Activated T-helper 2 cell treated with anti-CD3 and anti-CD28 coated beads, Interferon-gamma antibody, Interleukin-2, Interleukin-4, amounts not matched to agents 10 μg/mL and 5 μg/mL and 100 μg/mL, durations not matched to agents 14 hours and 24 hours and 36 hours (primary cell): ENCODE measurements around the gene ABTB1. TPM values are rescaled to one million over a fixed set of nuclear protein-coding genes. Genes with fewer than 3 reads are reported as not detected.
A peak's percentile ranks its signal among the peaks of the same experiment; 100 is the strongest.

Experiments used
- DNase-seq: peaks from one replicate; pipeline ENCODE4 v3.0.0; 2021; ENCODE audit warnings: low spot score
- H3K27ac Mint-ChIP-seq: one replicate; pipeline ENCODE4 v1.8.0; 2021; ENCODE audit warnings: mixed read lengths
- H3K27me3 Mint-ChIP-seq: one replicate; pipeline ENCODE4 v1.8.0; 2021; ENCODE audit warnings: low read depth, mixed read lengths
- H3K36me3 Mint-ChIP-seq: one replicate; pipeline ENCODE4 v1.8.0; 2021; ENCODE audit warnings: low read depth, mixed read lengths
- H3K4me1 Mint-ChIP-seq: one replicate; pipeline ENCODE4 v1.8.0; 2021; ENCODE audit warnings: low read depth, mixed read lengths
- H3K4me3 Mint-ChIP-seq: one replicate; pipeline ENCODE4 v1.8.0; 2021; ENCODE audit warnings: low read depth, mild to moderate bottlenecking, moderate library complexity, mixed read lengths
- H3K9me3 Mint-ChIP-seq: one replicate; pipeline ENCODE4 v1.8.0; 2021; ENCODE audit warnings: mixed read lengths
- intact Hi-C: fragments of 100-400 bp; cut with micrococcal nuclease; formaldehyde crosslinking; loops from one replicate; pipeline ENCODE4 v1.15.1; 2023
- total RNA-seq: library from RNA; stranded (reverse); gene quantifications from 2 replicates; pipeline ENCODE4 v1.2.3, GENCODE V29; 2022

ABTB1 gene
- total RNA-seq, 1 donor from 2014 or later, result 11.7 TPM

DNA sequence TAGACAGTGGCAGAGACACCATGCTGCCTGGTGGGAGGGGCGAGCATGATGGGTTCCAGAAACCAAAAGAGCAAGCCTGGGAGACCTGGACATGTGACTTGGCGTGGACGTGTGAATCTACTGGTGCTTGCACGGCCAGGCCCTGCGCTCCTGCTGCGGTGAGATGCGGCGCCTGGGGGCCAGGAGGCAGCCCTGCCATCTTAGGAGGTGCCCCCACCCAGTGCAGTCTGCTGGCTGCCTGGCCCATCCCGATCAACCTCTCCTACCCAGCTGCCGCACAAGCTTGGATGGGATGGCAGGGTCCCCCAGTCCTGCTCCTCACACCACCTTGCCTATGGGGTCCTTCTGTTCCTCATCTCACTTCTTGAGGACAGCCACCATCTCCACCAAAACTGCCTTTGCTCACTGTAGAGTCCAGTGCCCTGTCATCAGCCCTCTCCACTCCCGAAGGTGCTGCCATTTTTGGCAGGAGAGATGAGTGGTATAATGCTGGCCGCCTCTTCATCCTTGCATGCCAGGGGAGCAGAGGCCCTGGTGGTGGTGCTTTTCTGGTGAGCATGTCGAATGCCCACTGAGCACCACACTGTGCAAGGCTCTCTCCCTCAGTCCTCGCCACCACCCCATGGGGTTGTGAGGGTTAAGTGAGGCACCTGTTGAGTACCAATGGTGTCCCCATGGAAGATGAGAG lies 3.1 kb upstream of the ABTB1 start:
- H3K27ac Mint-ChIP-seq, result no peak overlapping the region
- intact Hi-C loops, result loop anchor here (5.0 kb wide), 1 partner anchor 383 kb away; the partner anchor contains the start of gene SEC61A1
- peak overlapping the region; percentile 6 for H3K4me3 Mint-ChIP-seq

DNA sequence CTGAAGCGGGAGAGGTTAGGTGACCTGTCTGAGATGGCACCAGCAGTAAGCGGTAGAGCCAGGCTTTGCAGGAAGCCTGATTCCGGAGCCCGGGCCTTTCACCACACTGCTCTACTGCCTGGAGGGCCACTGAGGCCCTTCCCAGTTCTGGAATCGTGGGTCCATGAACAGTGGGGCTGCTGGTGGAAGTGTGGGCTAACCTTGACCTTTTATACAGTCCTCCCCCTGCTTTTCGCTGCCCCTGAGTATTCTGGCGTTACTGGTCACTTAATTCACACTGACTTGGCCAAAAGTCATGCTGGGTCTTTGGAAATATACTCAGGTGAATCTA lies 2.6 kb upstream of the ABTB1 start:
- H3K4me1 Mint-ChIP-seq, result peaks cover 13% of the 10 kb centered on the region

More for the DNA sequence above, 3.1 kb upstream of the ABTB1 start:
- peaks cover 4% of the 10 kb centered on the region for H3K27me3 Mint-ChIP-seq
- no peaks in the 10 kb centered on the region for H3K9me3 Mint-ChIP-seq
- no peak for DNase-seq
- H3K36me3 Mint-ChIP-seq, result no peaks in the 10 kb centered on the region
- peaks cover 12% of the 10 kb centered on the region for H3K4me1 Mint-ChIP-seq

DNA sequence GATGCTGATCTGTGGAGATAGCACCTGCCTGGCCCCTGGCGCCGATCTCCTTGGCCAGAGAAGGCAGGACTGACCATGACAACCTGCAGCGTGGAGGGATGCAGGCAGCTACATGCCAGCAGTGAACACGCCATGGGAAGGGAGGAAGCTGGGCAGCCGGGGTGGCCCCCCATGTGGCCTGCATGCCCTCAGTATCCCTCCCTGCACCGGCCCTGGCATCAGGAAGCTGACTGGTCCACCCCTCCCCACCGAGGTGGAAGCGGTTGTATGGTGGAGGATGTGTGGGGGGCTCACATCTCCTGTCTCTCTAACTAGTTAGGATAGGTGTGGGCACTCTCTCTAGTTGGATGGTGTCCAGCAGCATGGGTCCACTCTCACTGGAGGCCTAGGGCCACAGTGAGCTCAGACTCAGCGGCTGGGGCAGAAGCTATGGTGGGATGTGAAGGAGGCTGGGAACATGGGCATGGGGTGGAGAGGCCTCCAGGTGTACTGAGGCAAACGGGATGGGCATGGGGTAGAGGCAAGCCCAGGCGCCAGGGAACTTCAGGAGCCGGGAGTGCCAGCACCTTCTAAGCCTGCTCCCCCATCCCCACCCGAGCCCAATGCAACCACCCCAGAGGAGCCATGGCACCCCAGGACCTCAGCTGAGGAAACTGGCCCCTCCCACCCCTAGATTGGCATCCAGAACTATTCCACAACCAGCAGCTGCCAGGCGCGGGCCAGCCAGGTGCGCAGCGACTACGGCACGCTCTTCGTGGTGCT lies 1.8 kb upstream of the ABTB1 start:
- H3K4me1 Mint-ChIP-seq, result peaks cover 13% of the 10 kb centered on the region
- peak overlapping the region; percentile 93 for H3K4me3 Mint-ChIP-seq
- no peaks in the 10 kb centered on the region for H3K27me3 Mint-ChIP-seq
- H3K9me3 Mint-ChIP-seq, result no peaks in the 10 kb centered on the region
- no peak for DNase-seq
- peak overlapping the region; percentile 47 for H3K27ac Mint-ChIP-seq
- H3K36me3 Mint-ChIP-seq, result no peaks in the 10 kb centered on the region
- intact Hi-C loops, result loop anchor here (5.0 kb wide), 1 partner anchor 381 kb away; the partner anchor contains the start of gene SEC61A1

More for the DNA sequence above, 2.6 kb upstream of the ABTB1 start:
- H3K27me3 Mint-ChIP-seq, result peaks cover 4% of the 10 kb centered on the region
- no peak overlapping the region for H3K27ac Mint-ChIP-seq
- H3K4me3 Mint-ChIP-seq, result peak overlapping the region; percentile 58
- H3K9me3 Mint-ChIP-seq, result no peaks in the 10 kb centered on the region
- H3K36me3 Mint-ChIP-seq, result no peaks in the 10 kb centered on the region
- no peak for DNase-seq
- intact Hi-C loops, result loop anchor here (5.0 kb wide), 1 partner anchor 382 kb away; the partner anchor contains the start of gene SEC61A1

DNA sequence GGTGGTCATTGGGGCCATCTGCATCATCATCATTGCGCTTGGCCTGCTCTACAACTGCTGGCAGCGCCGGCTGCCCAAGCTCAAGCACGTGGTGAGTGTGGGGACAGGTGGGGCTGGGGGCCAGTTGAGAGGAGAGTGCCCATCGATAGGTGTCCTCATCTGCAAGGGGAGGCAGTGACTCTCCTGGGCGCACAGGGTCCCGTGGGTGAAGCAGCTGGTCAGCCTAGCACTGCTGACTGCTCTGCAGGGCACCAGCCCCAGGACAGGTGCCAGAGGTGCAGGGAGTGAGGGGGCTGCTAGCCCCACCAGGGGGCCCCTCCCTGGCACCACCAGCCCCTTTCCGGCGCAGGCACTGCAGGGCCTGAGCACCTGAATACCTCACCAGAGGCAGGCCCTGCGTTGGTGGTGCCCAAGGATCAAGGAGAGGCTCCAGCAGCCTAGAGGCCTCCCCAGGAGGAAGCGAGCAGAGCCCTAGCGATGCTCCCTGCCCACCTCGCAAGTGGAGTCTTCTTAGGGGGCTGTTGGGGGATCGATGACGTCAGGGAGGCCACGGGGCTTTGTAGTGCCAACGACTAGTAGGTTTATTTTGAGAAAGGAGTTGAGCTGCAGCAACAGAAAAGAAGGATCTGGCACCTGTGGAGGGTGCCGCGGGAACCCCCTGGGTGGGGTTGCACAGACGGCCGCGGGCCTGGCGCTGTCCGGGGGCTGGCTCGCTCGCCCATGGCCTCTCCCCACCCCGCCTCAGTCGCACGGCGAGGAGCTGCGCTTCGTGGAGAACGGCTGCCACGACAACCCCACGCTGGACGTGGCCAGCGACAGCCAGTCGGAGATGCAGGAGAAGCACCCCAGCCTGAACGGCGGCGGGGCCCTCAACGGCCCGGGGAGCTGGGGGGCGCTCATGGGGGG lies 976 bp upstream of the ABTB1 start:
- H3K4me3 Mint-ChIP-seq, result peak overlapping the region; percentile 93
- no peaks in the 10 kb centered on the region for H3K36me3 Mint-ChIP-seq
- H3K27ac Mint-ChIP-seq, result peak overlapping the region; percentile 97
- DNase-seq, result no peak
- no peaks in the 10 kb centered on the region for H3K27me3 Mint-ChIP-seq
- no peaks in the 10 kb centered on the region for H3K9me3 Mint-ChIP-seq
- H3K4me1 Mint-ChIP-seq, result peaks cover 13% of the 10 kb centered on the region
- intact Hi-C loops, result loop anchor here (2.0 to 5.0 kb wide), 2 partner anchors 73 to 381 kb away; partner anchors contain the start of genes MCM2 and SEC61A1

DNA sequence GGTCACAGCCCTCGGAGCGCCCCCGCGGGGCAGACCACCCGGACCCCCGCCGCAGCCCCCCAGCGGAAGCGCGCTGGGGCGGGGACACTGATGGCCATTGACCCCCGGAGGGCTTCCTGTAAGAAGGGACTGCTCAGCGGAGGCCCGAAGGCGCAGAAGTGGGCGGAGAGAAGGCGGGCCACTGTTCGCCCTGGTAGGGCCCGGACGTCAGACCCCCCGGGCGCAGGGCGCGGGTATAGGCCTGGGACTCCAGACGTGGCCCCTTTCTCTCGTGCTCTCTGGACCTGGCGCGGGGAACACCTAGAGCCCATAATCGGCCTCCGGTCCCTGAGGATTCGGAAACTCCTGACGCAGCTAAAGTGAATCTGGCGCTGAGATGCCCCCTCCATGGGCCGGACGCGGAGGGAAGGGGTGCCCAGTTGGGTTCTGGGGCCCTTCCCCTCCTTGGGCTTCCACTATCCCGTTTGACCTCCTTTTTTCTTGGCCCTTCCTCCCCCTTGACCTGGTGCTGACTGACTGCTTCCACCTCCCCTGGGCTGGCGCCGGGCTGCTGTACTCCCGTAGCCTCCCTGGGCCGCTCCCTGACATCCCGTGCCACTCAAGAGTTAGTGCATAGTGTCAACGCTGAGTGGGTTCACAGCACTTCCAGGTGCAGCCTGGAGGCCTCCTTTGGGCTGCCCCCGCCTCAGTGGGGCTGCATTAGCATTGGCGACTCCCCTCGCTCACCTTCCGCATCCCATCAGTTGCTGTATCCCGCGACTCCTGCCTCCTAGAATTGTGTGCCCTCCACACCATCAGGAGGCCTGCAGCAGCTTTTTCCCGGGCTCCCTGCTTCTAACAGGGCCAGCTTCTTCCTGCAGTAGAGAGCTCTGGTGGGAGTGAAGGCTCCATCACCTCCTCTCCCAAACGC lies 694 bp downstream of the ABTB1 start:
- Mint-ChIP-seq H3K27me3 (no peaks in the 10 kb centered on the region), H3K4me1 (peaks cover 13% of the 10 kb centered on the region), H3K36me3 (no peaks in the 10 kb centered on the region)

DNA sequence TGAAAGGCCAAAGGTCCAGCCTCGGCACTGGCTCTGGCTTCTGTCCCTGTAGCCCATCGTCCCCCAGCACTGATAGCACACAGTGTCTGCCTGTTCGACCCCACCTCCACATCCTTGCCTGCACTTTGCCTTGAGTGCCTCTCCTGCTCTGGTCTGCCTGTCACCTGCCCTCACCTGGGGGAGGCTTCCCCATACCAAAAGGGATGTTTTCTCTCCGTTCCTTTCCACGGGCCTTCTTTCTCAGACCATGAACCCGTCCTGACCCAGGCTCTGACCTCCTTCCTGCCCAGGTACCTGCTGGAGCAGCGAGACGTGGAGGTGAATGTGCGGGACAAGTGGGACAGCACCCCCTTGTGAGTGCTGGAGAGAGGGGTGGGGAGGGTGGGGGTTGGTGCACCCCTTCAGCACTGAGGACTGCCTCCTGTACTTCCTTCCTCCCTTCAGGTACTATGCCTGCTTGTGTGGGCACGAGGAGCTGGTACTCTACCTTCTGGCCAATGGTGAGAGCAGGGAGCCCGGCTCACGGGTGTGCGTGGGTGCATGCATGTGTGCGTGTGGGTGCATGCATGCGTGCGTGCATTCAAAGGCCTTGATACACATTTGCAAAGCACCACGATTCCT lies 1.5 kb downstream of the ABTB1 start:
- no peak for DNase-seq
- Mint-ChIP-seq H3K27me3 (no peaks in the 10 kb centered on the region), H3K27ac (no peak overlapping the region), H3K4me1 (peaks cover 13% of the 10 kb centered on the region), H3K9me3 (no peaks in the 10 kb centered on the region), H3K4me3 (peak overlapping the region; percentile 84), H3K36me3 (no peaks in the 10 kb centered on the region)
- intact Hi-C loops, result loop anchor here (5.0 kb wide), 1 partner anchor 378 kb away; the partner anchor contains the start of gene SEC61A1

More for the DNA sequence above, 694 bp downstream of the ABTB1 start:
- H3K9me3 Mint-ChIP-seq, result no peaks in the 10 kb centered on the region
- peak overlapping the region; percentile 72 for H3K27ac Mint-ChIP-seq
- peak; percentile 54 for DNase-seq
- peak overlapping the region; percentile 84 for H3K4me3 Mint-ChIP-seq
- intact Hi-C loops, result loop anchor here (2.0 to 5.0 kb wide), 2 partner anchors 75 to 379 kb away; partner anchors contain the start of genes MCM2 and SEC61A1

DNA sequence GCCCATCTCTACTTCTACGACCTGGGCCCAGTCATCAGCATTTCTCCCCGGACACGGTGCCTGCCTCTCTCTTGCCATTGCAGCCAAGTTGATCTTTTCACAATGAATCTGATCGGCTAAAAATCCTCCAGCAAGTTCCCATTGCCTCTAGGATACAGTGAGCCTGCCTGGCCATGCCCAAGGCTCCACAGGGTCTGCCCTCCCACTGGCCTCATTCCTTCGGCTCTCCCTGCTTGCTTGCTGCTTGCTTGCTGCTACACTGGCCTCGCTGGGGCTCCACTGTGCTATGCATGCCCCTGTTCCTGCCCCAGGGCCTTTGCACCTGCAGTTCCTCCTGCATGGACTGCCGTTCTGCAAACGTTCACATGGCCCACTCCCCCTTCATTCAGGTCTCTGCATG lies 2.0 kb downstream of the ABTB1 start:
- Mint-ChIP-seq H3K36me3 (no peaks in the 10 kb centered on the region), H3K9me3 (no peaks in the 10 kb centered on the region), H3K4me1 (peaks cover 13% of the 10 kb centered on the region), H3K4me3 (peak overlapping the region; percentile 43), H3K27ac (no peak overlapping the region), H3K27me3 (no peaks in the 10 kb centered on the region)
- intact Hi-C loops, result loop anchor here (5.0 kb wide), 1 partner anchor 378 kb away; the partner anchor contains the start of gene SEC61A1
- no peak for DNase-seq

DNA sequence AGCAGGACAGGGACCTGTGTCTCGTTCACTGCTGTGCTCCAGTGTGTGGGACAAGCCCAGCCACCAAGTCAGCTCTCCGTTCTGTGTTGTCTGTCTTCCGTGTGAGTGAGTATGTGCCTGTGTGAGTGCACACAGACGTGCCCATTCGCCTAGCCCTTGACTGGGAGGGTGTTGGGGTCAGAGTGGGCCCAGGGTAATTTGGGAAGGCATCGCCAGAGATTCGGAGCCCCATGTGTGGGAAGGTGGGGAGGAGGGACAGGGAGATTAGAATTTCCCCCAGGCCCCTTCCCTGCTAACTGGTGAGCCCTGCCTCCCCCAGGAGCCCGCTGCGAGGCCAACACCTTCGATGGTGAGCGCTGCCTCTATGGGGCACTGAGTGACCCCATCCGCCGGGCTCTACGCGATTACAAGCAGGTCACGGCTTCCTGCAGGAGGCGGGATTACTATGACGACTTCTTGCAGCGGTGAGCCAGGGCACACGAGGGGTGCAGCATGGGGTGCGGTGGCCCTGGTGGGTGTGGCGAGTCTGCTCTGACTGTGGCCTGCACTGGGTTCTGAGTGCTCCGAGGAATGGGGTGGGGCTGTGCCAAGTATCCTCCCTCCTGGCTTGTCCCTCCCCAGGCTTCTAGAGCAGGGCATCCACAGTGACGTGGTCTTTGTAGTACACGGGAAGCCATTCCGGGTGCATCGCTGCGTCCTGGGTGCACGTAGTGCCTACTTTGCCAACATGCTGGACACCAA lies 3.1 kb downstream of the ABTB1 start:
- Mint-ChIP-seq H3K4me3 (peak overlapping the region; percentile 26), H3K27me3 (no peaks in the 10 kb centered on the region), H3K4me1 (peaks cover 13% of the 10 kb centered on the region), H3K9me3 (no peaks in the 10 kb centered on the region), H3K36me3 (no peaks in the 10 kb centered on the region), H3K27ac (no peak overlapping the region)
- intact Hi-C loops, result no loop called here
- DNase-seq, result no peak

DNA sequence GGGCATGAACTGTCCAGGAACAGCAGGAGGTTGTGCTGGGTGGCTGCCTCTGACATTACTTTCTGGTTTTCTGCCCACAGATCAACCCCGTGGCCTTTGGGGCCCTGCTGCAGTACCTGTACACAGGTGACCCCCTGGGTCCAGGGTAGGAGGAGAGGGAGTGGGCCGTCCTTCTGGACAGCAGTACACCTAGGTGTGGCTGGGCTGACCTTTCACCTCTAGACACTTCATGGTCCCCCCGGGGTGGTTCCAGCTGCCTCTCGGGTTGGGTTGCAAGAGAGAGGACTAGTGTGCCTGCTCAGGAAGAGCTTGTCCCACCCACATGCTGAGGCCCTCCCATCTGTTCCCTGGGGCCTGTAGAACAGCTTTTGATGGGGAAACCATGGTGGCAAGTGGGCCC lies 3.7 kb downstream of the ABTB1 start:
- Mint-ChIP-seq H3K9me3 (no peaks in the 10 kb centered on the region), H3K36me3 (no peaks in the 10 kb centered on the region), H3K27ac (no peak overlapping the region), H3K4me3 (no peak overlapping the region), H3K4me1 (peaks cover 11% of the 10 kb centered on the region), H3K27me3 (no peaks in the 10 kb centered on the region)
- no peak for DNase-seq
- intact Hi-C loops, result no loop called here

DNA sequence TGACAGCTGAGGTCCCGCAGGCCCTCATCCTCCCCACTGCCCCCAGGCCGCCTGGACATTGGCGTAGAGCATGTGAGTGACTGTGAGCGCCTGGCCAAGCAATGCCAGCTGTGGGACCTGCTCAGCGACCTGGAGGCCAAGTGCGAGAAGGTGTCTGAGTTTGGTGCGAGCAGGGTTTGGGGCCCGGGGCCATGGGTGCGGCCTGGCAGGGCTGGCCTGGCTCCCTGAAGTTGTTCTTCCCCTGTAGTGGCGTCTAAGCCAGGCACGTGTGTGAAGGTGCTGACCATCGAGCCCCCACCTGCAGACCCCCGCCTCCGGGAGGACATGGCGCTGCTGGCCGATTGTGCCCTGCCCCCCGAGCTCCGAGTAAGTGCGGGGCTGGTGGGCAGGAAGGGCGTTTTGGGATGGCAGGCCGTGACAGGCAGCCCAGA lies 4.2 kb downstream of the ABTB1 start:
- Mint-ChIP-seq H3K36me3 (no peaks in the 10 kb centered on the region), H3K9me3 (no peaks in the 10 kb centered on the region), H3K4me3 (no peak overlapping the region), H3K27ac (no peak overlapping the region), H3K27me3 (no peaks in the 10 kb centered on the region), H3K4me1 (peaks cover 9% of the 10 kb centered on the region)
- no peak for DNase-seq
- intact Hi-C loops, result no loop called here
